ENCODE measurements around the gene ITPR2.

DNA sequence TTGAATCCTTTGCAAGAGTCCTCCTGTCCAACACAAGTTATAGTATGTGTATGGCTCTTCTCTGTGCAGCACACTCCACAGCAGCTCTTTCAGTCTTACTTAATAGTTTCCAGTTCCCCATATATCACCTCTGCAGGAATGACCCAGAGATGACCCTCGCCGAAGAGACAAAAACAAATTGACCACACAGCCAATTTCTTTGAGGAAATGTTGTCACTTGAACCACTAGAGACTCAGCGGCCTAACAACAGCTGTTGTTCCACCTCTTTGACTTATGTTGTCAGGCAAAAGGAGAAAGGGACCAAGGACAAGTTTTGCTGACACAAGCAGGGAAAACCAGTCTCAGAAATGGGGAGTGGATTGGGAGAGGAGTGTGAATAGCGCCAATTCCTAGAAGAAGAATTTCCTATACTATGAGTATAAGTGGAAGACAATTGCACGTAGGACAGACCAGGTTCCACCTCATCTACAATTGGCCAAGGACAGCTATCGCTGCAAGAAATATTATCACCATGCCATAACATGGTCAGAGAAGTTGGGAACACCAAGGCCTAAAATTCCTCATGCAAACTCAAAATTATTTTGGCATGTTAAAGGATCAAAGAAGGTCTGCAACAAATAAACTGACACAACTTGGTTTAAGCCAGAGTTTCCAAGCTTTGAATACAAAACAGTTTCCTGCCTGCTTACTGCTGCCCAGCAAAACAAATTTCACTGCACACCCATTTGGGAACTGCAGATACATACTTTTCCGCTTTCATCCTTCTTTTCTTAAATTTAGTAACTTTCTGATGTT, 41.7 kb upstream of the ITPR2 start:
- TF ChIP-seq POLR2AphosphoS5 (IDR thresholded peaks at IDR 0.05; ENCODE audit: low read depth) (peak; percentile 72), REST (IDR thresholded peaks at IDR 0.05; ENCODE audit: insufficient replicate concordance, low read depth) (no peak), CTCF (IDR thresholded peaks at IDR 0.05; ENCODE audit: insufficient read depth, low read length) (no peak), GABPA (IDR thresholded peaks at IDR 0.05; ENCODE audit: low read depth) (no peak), SPI1 (IDR thresholded peaks at IDR 0.05; ENCODE audit: borderline replicate concordance, low read depth) (peak; percentile 87; the same call in 1 of the 2 replicates)

All from HL-60 (cell line).